Measurements from ENCODE around the gene RCAN3. TPM values are rescaled to one million over a fixed set of nuclear protein-coding genes. Genes with fewer than 3 reads are reported as not detected.
"Not testable (repeated sequence)": the region's sequence is repeated elsewhere in the genome, so short reads cannot be mapped to it uniquely, and the experiment has no call there.

Gene RCAN3
- total RNA-seq, 1 donor from 2014 or later, result 24.9 TPM

GRCh38 chr1:24508911-24509310 is 6.3 kb downstream of the RCAN3 start:
- no peak for DNase-seq (ENCODE audit: low spot score)
- Mint-ChIP-seq H3K4me1 (ENCODE audit: unreplicated experiment) (peaks cover 39% of the 10 kb centered on the region), H3K9me3 (ENCODE audit: unreplicated experiment) (no peaks in the 10 kb centered on the region), H3K27ac (ENCODE audit: unreplicated experiment) (peak overlapping the region; percentile 22), H3K36me3 (ENCODE audit: low read depth, unreplicated experiment) (no peaks in the 10 kb centered on the region), H3K27me3 (ENCODE audit: unreplicated experiment) (peaks cover 3% of the 10 kb centered on the region), H3K4me3 (ENCODE audit: unreplicated experiment) (no peak overlapping the region)
- TF ChIP-seq CTCF (IDR thresholded peaks at IDR 0.05; ENCODE audit: unreplicated experiment), result no peak

- no peak overlapping the region for H3K27ac Mint-ChIP-seq (ENCODE audit: unreplicated experiment)
- TF ChIP-seq CTCF (IDR thresholded peaks at IDR 0.05; ENCODE audit: unreplicated experiment), result no peak
- peaks cover 10% of the 10 kb centered on the region for H3K4me1 Mint-ChIP-seq (ENCODE audit: unreplicated experiment)
- no peaks in the 10 kb centered on the region for H3K9me3 Mint-ChIP-seq (ENCODE audit: unreplicated experiment)
- no peak overlapping the region for H3K4me3 Mint-ChIP-seq (ENCODE audit: unreplicated experiment)
- no peak for DNase-seq (ENCODE audit: low spot score)
- H3K27me3 Mint-ChIP-seq (ENCODE audit: unreplicated experiment), result peaks cover 3% of the 10 kb centered on the region
- peaks cover 4% of the 10 kb centered on the region for H3K36me3 Mint-ChIP-seq (ENCODE audit: low read depth, unreplicated experiment)
Observed at GRCh38 chr1:24513706-24514105, 11.1 kb downstream of the RCAN3 start.

GRCh38 chr1:24514946-24515345 is 12.3 kb downstream of the RCAN3 start:
- Mint-ChIP-seq H3K27ac (ENCODE audit: unreplicated experiment) (no peak overlapping the region), H3K27me3 (ENCODE audit: unreplicated experiment) (peaks cover 3% of the 10 kb centered on the region), H3K36me3 (ENCODE audit: low read depth, unreplicated experiment) (peaks cover 8% of the 10 kb centered on the region), H3K4me1 (ENCODE audit: unreplicated experiment) (no peaks in the 10 kb centered on the region), H3K9me3 (ENCODE audit: unreplicated experiment) (no peaks in the 10 kb centered on the region), H3K4me3 (ENCODE audit: unreplicated experiment) (no peak overlapping the region)
- no peak for TF ChIP-seq CTCF (IDR thresholded peaks at IDR 0.05; ENCODE audit: unreplicated experiment)
- no peak for DNase-seq (ENCODE audit: low spot score)

GRCh38 chr1:24515671-24516209 is 13.1 kb downstream of the RCAN3 start:
- H3K36me3 Mint-ChIP-seq (ENCODE audit: low read depth, unreplicated experiment), result peaks cover 12% of the 10 kb centered on the region
- not testable (repeated sequence) for H3K27me3 Mint-ChIP-seq (ENCODE audit: unreplicated experiment); H3K4me1 Mint-ChIP-seq (ENCODE audit: unreplicated experiment); H3K9me3 Mint-ChIP-seq (ENCODE audit: unreplicated experiment); H3K4me3 Mint-ChIP-seq (ENCODE audit: unreplicated experiment); H3K27ac Mint-ChIP-seq (ENCODE audit: unreplicated experiment); DNase-seq (ENCODE audit: low spot score)

- no peaks in the 10 kb centered on the region for H3K9me3 Mint-ChIP-seq (ENCODE audit: unreplicated experiment)
- H3K36me3 Mint-ChIP-seq (ENCODE audit: low read depth, unreplicated experiment), result peaks cover 12% of the 10 kb centered on the region
- no peak for TF ChIP-seq CTCF (IDR thresholded peaks at IDR 0.05; ENCODE audit: unreplicated experiment)
- H3K4me1 Mint-ChIP-seq (ENCODE audit: unreplicated experiment), result no peaks in the 10 kb centered on the region
- H3K4me3 Mint-ChIP-seq (ENCODE audit: unreplicated experiment), result no peak overlapping the region
- no peak overlapping the region for H3K27ac Mint-ChIP-seq (ENCODE audit: unreplicated experiment)
- DNase-seq (ENCODE audit: low spot score), result no peak
- peaks cover 3% of the 10 kb centered on the region for H3K27me3 Mint-ChIP-seq (ENCODE audit: unreplicated experiment)
Observed at GRCh38 chr1:24516506-24516905, 13.9 kb downstream of the RCAN3 start.

All from endothelial cell (in vitro differentiated cells).